ENCODE results near the gene HTR5A. TPM values are rescaled to one million over a fixed set of nuclear protein-coding genes. Genes with fewer than 3 reads are reported as not detected.

The HTR5A gene
- polyA plus RNA-seq, 6 donors from 2014 or later = not detected

DNA sequence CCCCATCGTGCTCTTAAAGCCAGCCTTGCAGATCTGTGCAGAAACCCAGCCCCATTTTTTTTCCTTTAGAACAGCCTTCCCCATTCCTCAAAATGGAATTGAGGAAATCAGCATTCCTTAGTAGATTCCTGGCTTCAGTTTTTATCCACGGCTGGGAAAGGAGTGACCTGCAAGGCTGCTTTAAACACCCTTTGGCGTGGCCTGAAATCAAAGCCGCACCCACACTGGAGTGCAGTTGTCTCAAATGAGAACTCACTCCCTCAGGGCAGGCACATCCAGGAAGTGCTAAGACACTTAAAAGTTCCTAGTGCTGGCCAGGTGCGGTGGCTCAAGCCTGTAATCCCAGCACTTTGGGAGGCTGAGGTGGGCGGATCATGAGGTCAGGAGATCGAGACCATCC lies 34.8 kb downstream of the HTR5A start:
- Mint-ChIP-seq H3K36me3 (no peaks in the 10 kb centered on the region), H3K4me1 (no peaks in the 10 kb centered on the region), H3K27ac (no peak overlapping the region), H3K9me3 (no peaks in the 10 kb centered on the region), H3K4me3 (no peak overlapping the region), H3K27me3 (peaks cover 6 to 32% (median 18%) of the 10 kb centered on the region in 3 donors)
- no peak for ATAC-seq (ENCODE audit: low read depth in 2 of 2)
- DNase-seq = no peak

GRCh38 chr7:155106356-155106755 lies 36.2 kb downstream of the HTR5A start:
- Mint-ChIP-seq H3K9me3 (no peaks in the 10 kb centered on the region), H3K36me3 (no peaks in the 10 kb centered on the region), H3K4me3 (no peak overlapping the region), H3K4me1 (no peaks in the 10 kb centered on the region), H3K27ac (no peak overlapping the region), H3K27me3 (peaks cover 15 to 33% (median 21%) of the 10 kb centered on the region in 3 donors)
- DNase-seq = no peak
- ATAC-seq (ENCODE audit: low read depth in 2 of 2) = no peak

GRCh38 chr7:155107126-155107525 lies 37.0 kb downstream of the HTR5A start:
- no peak for DNase-seq

DNA sequence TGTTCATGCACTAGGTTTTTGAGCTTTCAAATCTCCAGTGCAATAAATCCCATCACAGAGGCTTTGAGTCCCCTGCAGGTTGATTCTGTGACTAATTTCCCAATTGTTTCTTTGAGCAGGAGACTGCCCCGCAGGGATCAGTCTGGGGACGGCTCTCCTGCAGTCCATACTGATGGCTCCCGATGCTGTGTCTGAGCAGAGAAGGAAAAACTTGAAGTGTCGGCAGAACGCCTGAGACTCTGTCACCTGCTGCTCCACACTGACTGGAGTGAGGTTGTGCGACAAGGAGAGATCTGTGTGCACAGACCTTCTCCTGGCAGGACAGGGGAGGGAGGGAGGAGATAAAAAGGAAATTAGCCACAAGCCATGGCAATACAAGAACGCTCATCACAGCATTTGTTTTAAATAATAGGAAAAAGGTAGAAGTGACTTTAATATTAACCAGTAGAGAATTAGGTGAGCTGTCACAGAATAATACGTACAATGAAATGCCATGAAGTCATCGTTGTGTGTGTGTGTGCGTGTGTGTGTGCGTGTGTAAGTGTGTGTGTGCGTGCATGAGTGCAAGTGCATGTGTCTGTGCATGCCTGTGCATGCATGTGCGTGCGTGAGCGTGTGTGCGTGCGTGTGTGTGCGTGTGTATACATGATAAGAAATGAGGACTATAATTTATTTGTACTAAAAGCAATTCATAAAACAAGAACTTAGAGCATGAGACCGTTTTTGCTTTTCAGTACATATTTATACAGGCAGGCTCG lies 38.2 kb downstream of the HTR5A start:
- no peak overlapping the region for H3K27ac Mint-ChIP-seq
- H3K4me1 Mint-ChIP-seq = no peaks in the 10 kb centered on the region

More at GRCh38 chr7:155107126-155107525, 37.0 kb downstream of the HTR5A start:
- Mint-ChIP-seq H3K27me3 (peaks cover 15 to 32% (median 26%) of the 10 kb centered on the region in 3 donors), H3K4me3 (no peak overlapping the region), H3K4me1 (no peaks in the 10 kb centered on the region), H3K36me3 (no peaks in the 10 kb centered on the region), H3K27ac (no peak overlapping the region), H3K9me3 (no peaks in the 10 kb centered on the region)
- no peak for ATAC-seq (ENCODE audit: low read depth in 2 of 2)

DNA sequence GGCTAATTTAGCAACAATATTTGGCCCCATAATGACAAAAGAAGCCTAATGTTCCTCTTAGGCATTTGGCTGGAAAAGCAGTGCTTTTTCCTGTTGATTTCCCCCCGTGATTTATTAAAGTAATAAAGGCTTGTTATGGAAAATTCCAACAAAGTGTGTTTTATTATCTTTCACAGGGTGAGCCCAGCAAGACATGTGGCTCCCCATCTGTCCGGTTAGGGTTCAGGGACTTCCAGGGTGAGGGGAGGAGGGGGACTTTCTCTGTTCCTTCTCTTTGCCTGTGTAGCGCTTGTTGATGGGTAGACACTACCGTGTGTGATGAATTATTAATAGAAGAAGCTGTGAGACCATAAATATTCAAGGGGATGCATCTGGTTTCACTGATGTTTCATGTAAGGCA lies 39.0 kb downstream of the HTR5A start:
- no peak overlapping the region for H3K4me3 Mint-ChIP-seq

More for the DNA sequence above, 38.2 kb downstream of the HTR5A start:
- H3K36me3 Mint-ChIP-seq = no peaks in the 10 kb centered on the region
- no peak for ATAC-seq (ENCODE audit: low read depth in 2 of 2)
- H3K4me3 Mint-ChIP-seq = peak overlapping the region in 1 of 8 donors; percentile 29
- H3K27me3 Mint-ChIP-seq = peaks cover 15 to 32% (median 26%) of the 10 kb centered on the region in 3 donors
- DNase-seq = no peak
- H3K9me3 Mint-ChIP-seq = no peaks in the 10 kb centered on the region

DNA sequence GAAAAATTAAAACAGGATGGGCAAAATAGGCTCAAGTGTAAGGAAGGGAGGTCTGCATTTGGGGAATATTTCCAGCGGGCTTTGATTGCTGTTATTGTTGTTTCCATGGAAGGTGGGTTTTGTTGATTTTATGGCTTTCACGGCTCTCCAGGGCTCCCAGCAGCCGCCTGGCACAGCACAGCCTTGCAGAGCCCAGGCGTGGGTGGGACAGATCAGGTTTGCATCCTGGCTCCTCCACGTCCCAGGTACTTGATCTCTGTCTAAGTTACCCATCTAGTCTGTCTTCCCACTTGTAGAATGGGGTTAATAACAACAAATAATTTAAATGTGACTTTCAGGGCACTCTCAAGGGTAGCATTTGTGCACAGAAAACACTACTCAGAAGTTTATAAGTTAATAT lies 45.2 kb downstream of the HTR5A start:
- Mint-ChIP-seq H3K9me3 (peaks cover 5 to 30% (median 13%) of the 10 kb centered on the region in 7 donors), H3K36me3 (peaks cover 0 to 19% of the 10 kb centered on the region in 2 donors), H3K27me3 (peaks cover 6 to 38% (median 28%) of the 10 kb centered on the region in 3 donors), H3K27ac (no peak overlapping the region), H3K4me3 (no peak overlapping the region), H3K4me1 (no peaks in the 10 kb centered on the region)
- DNase-seq = no peak
- ATAC-seq (ENCODE audit: low read depth in 2 of 2) = no peak

More for the DNA sequence above, 39.0 kb downstream of the HTR5A start:
- Mint-ChIP-seq H3K4me1 (no peaks in the 10 kb centered on the region), H3K27ac (no peak overlapping the region), H3K9me3 (no peaks in the 10 kb centered on the region), H3K27me3 (peaks cover 15 to 32% (median 26%) of the 10 kb centered on the region in 3 donors), H3K36me3 (no peaks in the 10 kb centered on the region)
- DNase-seq = no peak
- ATAC-seq (ENCODE audit: low read depth in 2 of 2) = no peak

DNA sequence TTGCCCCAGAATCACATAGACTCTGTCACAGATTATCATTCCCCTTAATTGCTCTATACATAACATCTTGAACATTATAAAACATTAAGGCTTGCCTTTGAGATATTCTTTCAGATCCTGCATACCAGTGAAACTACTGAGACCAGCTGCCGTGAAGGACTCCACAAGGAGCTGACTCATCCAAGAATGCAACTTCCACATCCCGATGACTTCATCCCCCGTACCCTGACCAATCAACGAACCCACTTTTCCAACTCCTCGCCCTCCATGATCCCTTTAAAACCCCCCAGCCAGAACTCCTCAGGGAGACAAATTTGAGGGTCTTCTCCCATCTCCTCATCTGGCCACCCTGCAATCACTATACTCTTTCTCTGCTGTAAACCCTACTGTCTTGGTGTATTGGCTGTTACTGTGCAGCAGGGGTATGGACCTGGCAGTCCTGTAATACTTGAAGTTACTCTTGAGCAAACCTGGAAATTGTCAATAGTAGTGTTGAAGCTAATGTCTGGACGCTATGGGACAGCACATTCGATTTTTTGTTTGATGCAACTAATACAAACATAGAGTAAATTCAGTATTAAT lies 49.8 kb downstream of the HTR5A start:
- H3K36me3 Mint-ChIP-seq = peaks cover 0 to 19% of the 10 kb centered on the region in 2 donors
- H3K27me3 Mint-ChIP-seq = peaks cover 0 to 39% (median 27%) of the 10 kb centered on the region in 3 donors
- no peak overlapping the region for H3K27ac Mint-ChIP-seq
- ATAC-seq (ENCODE audit: low read depth in 2 of 2) = no peak
- peaks cover 0 to 10% (median 6%) of the 10 kb centered on the region in 3 donors for H3K4me1 Mint-ChIP-seq
- peak overlapping the region in 1 of 8 donors; percentile 23 for H3K4me3 Mint-ChIP-seq
- peaks cover 8 to 37% (median 17%) of the 10 kb centered on the region in 7 donors for H3K9me3 Mint-ChIP-seq
- no peak for DNase-seq

GRCh38 chr7:155120460-155120859 lies 50.3 kb downstream of the HTR5A start:
- DNase-seq (no peak), ATAC-seq (ENCODE audit: low read depth in 2 of 2) (no peak)
- Mint-ChIP-seq H3K9me3 (peaks cover 8 to 33% (median 17%) of the 10 kb centered on the region in 7 donors), H3K36me3 (peaks cover 0 to 19% of the 10 kb centered on the region in 2 donors), H3K27me3 (peaks cover 0 to 39% (median 27%) of the 10 kb centered on the region in 3 donors), H3K4me1 (peaks cover 0 to 10% (median 6%) of the 10 kb centered on the region in 3 donors), H3K27ac (no peak overlapping the region), H3K4me3 (no peak overlapping the region)

- H3K9me3 Mint-ChIP-seq = peaks cover 7 to 24% (median 11%) of the 10 kb centered on the region in 7 donors
- H3K27ac Mint-ChIP-seq = no peak overlapping the region
- H3K36me3 Mint-ChIP-seq = peaks cover 0 to 18% of the 10 kb centered on the region in 2 donors
- ATAC-seq (ENCODE audit: low read depth in 2 of 2) (no peak), DNase-seq (no peak)
- peaks cover 0 to 10% (median 6%) of the 10 kb centered on the region in 3 donors for H3K4me1 Mint-ChIP-seq
- peaks cover 0 to 19% (median 17%) of the 10 kb centered on the region in 3 donors for H3K27me3 Mint-ChIP-seq
- H3K4me3 Mint-ChIP-seq = no peak overlapping the region
Observed at GRCh38 chr7:155122831-155123230, 52.7 kb downstream of the HTR5A start.

GRCh38 chr7:155123413-155123812 lies 53.3 kb downstream of the HTR5A start:
- H3K27ac Mint-ChIP-seq = peak overlapping the region in 1 of 6 donors; percentile 6
- ATAC-seq (ENCODE audit: low read depth in 2 of 2) (no peak), DNase-seq (no peak)
- peaks cover 0 to 12% of the 10 kb centered on the region in 2 donors for H3K36me3 Mint-ChIP-seq
- peaks cover 7 to 24% (median 10%) of the 10 kb centered on the region in 7 donors for H3K9me3 Mint-ChIP-seq
- H3K4me3 Mint-ChIP-seq = peak overlapping the region in 1 of 8 donors; percentile 19
- peaks cover 3 to 14% (median 14%) of the 10 kb centered on the region in 3 donors for H3K27me3 Mint-ChIP-seq
- peaks cover 0 to 10% (median 6%) of the 10 kb centered on the region in 3 donors for H3K4me1 Mint-ChIP-seq

DNA sequence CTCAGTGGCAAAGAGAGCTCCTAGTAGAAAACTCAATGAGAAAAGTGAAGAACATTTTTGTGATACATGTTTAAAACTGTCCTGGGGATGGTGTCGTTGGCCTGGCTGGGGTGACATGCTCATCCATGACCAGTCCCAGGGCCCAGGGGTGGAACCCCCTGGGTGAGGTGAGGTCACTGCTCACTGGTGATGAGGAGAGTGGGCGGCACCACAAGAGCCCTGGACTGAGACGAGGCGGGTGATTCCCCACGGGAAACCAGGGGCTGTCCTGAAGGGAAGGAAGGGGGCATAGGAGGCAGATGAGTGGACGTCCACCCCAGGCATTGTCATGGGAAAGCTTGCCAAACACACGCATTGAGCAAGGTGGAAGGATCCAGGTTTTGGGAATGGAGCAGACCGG lies 54.6 kb downstream of the HTR5A start:
- ATAC-seq (ENCODE audit: low read depth in 2 of 2) = no peak
- H3K4me1 Mint-ChIP-seq = peaks cover 0 to 10% (median 6%) of the 10 kb centered on the region in 3 donors
- H3K27ac Mint-ChIP-seq = no peak overlapping the region
- peaks cover 6 to 13% (median 10%) of the 10 kb centered on the region in 7 donors for H3K9me3 Mint-ChIP-seq
- H3K36me3 Mint-ChIP-seq = peaks cover 0 to 6% of the 10 kb centered on the region in 2 donors
- no peak for DNase-seq
- H3K27me3 Mint-ChIP-seq = peaks cover 5 to 17% (median 7%) of the 10 kb centered on the region in 3 donors
- peak overlapping the region in 1 of 8 donors; percentile 35 for H3K4me3 Mint-ChIP-seq

GRCh38 chr7:155129186-155129585 lies 59.1 kb downstream of the HTR5A start:
- DNase-seq (no peak), ATAC-seq (ENCODE audit: low read depth in 2 of 2) (no peak)
- no peaks in the 10 kb centered on the region for H3K36me3 Mint-ChIP-seq
- H3K27me3 Mint-ChIP-seq = peaks cover 5 to 16% (median 9%) of the 10 kb centered on the region in 3 donors
- peak overlapping the region in 1 of 8 donors; percentile 36 for H3K4me3 Mint-ChIP-seq
- peaks cover 0 to 3% (median 0%) of the 10 kb centered on the region in 7 donors for H3K9me3 Mint-ChIP-seq
- peaks cover 0 to 3% (median 0%) of the 10 kb centered on the region in 3 donors for H3K4me1 Mint-ChIP-seq
- no peak overlapping the region for H3K27ac Mint-ChIP-seq

DNA sequence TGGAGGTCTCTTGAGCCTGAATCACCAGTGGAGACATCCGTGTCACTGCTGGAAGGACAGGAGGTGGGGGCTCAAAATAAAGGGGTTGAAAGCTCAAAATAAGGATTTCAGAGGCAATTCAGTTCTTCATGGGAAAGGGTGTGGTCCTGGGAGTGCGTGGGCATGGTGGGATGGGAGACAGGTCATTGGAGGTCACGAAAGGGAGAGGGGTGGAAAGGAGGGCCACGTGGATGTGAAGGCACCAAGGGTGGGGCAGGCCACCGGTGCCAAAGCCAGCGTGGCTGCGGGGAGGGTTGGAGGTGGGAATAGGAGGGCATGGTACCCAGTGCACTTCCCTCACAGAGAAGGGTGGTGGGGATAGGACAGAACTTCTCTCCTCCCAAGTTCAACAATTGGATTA lies 59.7 kb downstream of the HTR5A start:
- H3K4me1 Mint-ChIP-seq = peaks cover 0 to under 1% (median 0%) of the 10 kb centered on the region in 3 donors
- H3K36me3 Mint-ChIP-seq = no peaks in the 10 kb centered on the region
- H3K4me3 Mint-ChIP-seq = no peak overlapping the region
- no peak overlapping the region for H3K27ac Mint-ChIP-seq
- H3K9me3 Mint-ChIP-seq = peaks cover 0 to 3% (median 0%) of the 10 kb centered on the region in 7 donors
- peaks cover 1 to 16% (median 9%) of the 10 kb centered on the region in 3 donors for H3K27me3 Mint-ChIP-seq
- ATAC-seq (ENCODE audit: low read depth in 2 of 2) = no peak
- no peak for DNase-seq

All from naive B cell (primary cell).